Psoas muscle (tissue), 8 donors: Measurements from ENCODE around the gene EPB41L2. TPM values are rescaled to one million over a fixed set of nuclear protein-coding genes. Genes with fewer than 3 reads are reported as not detected.

Source experiments
- ATAC-seq, 4 donors: fragments of 200-7000 bp; cut with Tn5 transposase; one replicate each; pipeline ENCODE4 v1.9.1; 2020; ENCODE audit warnings: moderate library complexity in 3 of 4, mild to moderate bottlenecking in 2 of 4
- DNase-seq, 2 donors: peaks; one replicate each; pipeline ENCODE4 v3.0.0-alpha.2; 2020
- H3K27ac ChIP-seq: fragments of 200-600 bp; one replicate; pipeline ENCODE4 v1.8.0; 2022
- H3K27me3 ChIP-seq, 3 donors: fragments of 200-600 bp in 1 of 3; one replicate each; pipeline versions ENCODE4 v1.6.1 to v1.8.0; 2013 to 2022; ENCODE audit warnings: low read length in 2 of 3, mild to moderate bottlenecking in 2 of 3, moderate library complexity in 1 of 3; ENCODE audit not compliant: insufficient read depth in 3 of 3
- H3K36me3 ChIP-seq, 2 donors: fragments of 200-600 bp in 1 of 2; one replicate each; pipeline versions ENCODE4 v1.6.1 to v1.8.0; 2013 to 2022; ENCODE audit warnings: low read depth in 1 of 2, mild to moderate bottlenecking in 1 of 2, moderate library complexity in 1 of 2; ENCODE audit not compliant: insufficient read depth in 1 of 2
- H3K4me1 ChIP-seq: fragments of 200-600 bp; one replicate; pipeline ENCODE4 v1.8.0; 2022
- H3K4me3 ChIP-seq: fragments of 200-600 bp; one replicate; pipeline ENCODE4 v1.8.0; 2022; ENCODE audit warnings: mild to moderate bottlenecking
- H3K9me3 ChIP-seq: fragments of 200-600 bp; one replicate; pipeline ENCODE4 v1.8.0; 2022
- WGBS, 3 donors: extraction: QIAGEN DNeasy Blood & Tissue Kit; methylation state at CpG; one replicate each; pipeline versions ENCODE4 v1.1.6 to v1.1.7; 2013; 5-methylcytosine and 5-hydroxymethylcytosine counted together
- intact Hi-C, 2 donors: fragments of 100-400 bp; cut with DNase I; formaldehyde crosslinking; loops; one replicate each; pipeline versions ENCODE4 v1.11.0 to v1.14.2; 2022
- polyA plus RNA-seq, 3 donors: library from polyadenylated mRNA; stranded (reverse); fragments of 200-250 nt; gene quantifications; one replicate each; pipeline ENCODE4 v1.2.3, GENCODE V29; 2013
- total RNA-seq, 4 donors: library from RNA; stranded (reverse); fragmentation: NEBNext Ultra II Directional in 2 of 4; extraction: Animal tissue kit (Norgen Biotek cat#: 25700) in 2 of 4; gene quantifications; one replicate each; pipeline versions ENCODE4 v1.2.1 to v1.2.4, GENCODE V29; 2021 to 2023
- TF ChIP-seq, protein P1 (sequence below): fragments of 200-600 bp; IDR thresholded peaks from one replicate; pipeline ENCODE4 v1.8.0; 2022; ENCODE audit warnings: antibody characterized with exemption
- donor health status: healthy with polysubstance abuse.
- donor health status: DM: no; HTN: no; CAD: no; lungs with moderate emphysema.
- donor health status: Bipolar disorder and iron deficiency.
- donor health status: healthy.
- donor health status: DM: yes; HTN: yes; CAD: no.
- donor health status: DM: no; HTN: no; CAD: no.
- donor health status: DM: no; HTN: no; CAD: no.
- donor health status: DM: yes; HTN: yes; CAD: no.

Gene EPB41L2
- total and polyA plus RNA-seq, 7 donors: 8.5 to 75.7 (median 22.7) TPM

DNA sequence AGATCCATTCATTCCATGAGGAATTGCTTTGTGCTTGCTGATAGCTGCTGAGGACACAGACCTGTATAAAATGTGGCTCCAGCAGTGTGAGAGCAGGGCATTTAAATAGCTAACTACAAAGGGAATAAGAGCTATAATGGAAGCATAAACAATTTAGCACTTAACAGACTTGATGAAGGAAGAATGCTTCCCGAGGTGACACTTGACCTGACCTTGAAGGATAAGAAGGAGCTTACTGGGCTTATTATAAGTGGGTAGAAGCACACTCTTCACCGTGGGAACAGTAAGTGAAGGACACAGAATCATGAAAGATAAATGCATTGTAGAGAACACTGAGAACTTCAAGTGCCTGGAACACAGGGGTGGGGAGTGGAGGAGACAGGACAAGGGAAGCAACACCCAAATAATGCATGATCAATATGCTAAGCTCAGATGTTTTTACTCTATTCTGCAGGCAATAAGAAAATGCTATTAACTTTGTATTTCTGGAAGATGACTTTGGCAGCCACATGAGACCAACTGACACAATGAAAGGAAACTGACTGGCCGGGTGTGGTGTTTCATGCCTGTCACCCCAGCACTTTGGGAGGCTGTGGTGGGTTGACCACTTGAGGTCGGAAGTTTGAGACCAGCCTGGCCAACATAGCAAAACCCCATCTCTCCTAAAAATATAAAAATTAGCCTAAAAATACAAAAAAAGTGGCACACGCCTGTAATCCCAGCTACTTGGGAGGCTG lies 84.2 kb downstream of the EPB41L2 start:
- no peak overlapping the region for H3K27ac ChIP-seq
- DNase-seq: no peak
- WGBS, 3 donors: 61 to 64% (median 62%) methylated on average over 5 of the region's 5 CpGs
- H3K27me3 ChIP-seq: no peaks in the 10 kb centered on the region
- no peaks in the 10 kb centered on the region for H3K36me3 ChIP-seq
- H3K4me1 ChIP-seq: no peaks in the 10 kb centered on the region
- no peak overlapping the region for H3K4me3 ChIP-seq
- H3K9me3 ChIP-seq: no peaks in the 10 kb centered on the region
- TF ChIP-seq, protein P1, sequence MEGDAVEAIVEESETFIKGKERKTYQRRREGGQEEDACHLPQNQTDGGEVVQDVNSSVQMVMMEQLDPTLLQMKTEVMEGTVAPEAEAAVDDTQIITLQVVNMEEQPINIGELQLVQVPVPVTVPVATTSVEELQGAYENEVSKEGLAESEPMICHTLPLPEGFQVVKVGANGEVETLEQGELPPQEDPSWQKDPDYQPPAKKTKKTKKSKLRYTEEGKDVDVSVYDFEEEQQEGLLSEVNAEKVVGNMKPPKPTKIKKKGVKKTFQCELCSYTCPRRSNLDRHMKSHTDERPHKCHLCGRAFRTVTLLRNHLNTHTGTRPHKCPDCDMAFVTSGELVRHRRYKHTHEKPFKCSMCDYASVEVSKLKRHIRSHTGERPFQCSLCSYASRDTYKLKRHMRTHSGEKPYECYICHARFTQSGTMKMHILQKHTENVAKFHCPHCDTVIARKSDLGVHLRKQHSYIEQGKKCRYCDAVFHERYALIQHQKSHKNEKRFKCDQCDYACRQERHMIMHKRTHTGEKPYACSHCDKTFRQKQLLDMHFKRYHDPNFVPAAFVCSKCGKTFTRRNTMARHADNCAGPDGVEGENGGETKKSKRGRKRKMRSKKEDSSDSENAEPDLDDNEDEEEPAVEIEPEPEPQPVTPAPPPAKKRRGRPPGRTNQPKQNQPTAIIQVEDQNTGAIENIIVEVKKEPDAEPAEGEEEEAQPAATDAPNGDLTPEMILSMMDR: no peak
- intact Hi-C loops: no loop called here
- ATAC-seq: no peak

DNA sequence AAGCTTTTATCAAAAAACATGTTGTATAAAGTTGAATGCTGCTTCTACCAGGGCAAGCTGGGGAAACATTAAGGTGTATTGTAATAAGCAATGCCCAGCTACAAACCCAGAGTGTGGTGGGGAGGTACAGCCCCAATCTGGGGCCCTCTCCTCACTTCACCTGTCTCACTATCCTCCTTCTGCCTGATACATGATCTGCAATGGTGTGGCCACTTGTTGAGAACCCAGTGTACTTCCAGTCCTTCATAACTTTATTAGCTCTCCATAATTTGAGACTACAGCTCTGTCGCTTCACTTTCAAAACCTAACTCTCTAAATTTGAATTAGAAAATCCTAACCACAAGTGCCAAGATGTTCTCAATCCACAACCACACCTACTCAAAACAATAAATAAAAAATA lies 84.9 kb downstream of the EPB41L2 start:
- intact Hi-C loops: no loop called here
- H3K4me1 ChIP-seq: no peaks in the 10 kb centered on the region
- DNase-seq (no peak), ATAC-seq (no peak)
- H3K27me3 ChIP-seq: no peaks in the 10 kb centered on the region
- 48 to 92% (median 80%) methylated on average over 1 of the region's 1 CpG for WGBS, 3 donors
- no peaks in the 10 kb centered on the region for H3K9me3 ChIP-seq
- H3K27ac ChIP-seq: no peak overlapping the region
- no peaks in the 10 kb centered on the region for H3K36me3 ChIP-seq
- no peak overlapping the region for H3K4me3 ChIP-seq
- TF ChIP-seq, protein P1: no peak

DNA sequence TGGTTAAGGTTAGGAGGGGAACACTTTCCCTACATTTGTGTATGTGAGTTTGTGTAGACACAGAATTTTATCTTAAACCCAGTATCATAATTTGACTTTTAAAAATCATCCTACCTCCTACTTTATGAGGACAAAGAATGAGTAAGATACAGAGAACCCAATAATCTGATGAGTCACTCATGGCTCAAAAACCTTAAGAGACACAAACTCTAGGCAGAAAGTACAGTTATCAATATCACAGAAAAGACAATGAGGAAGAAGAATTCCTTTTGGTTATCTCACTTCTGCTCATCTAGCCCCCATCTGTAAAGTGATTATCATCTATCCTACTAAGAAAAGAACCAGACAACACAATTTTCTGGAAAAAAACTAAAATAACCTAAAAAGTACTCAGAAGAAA lies 87.7 kb downstream of the EPB41L2 start:
- ATAC-seq: no peak
- TF ChIP-seq, protein P1: no peak

DNA sequence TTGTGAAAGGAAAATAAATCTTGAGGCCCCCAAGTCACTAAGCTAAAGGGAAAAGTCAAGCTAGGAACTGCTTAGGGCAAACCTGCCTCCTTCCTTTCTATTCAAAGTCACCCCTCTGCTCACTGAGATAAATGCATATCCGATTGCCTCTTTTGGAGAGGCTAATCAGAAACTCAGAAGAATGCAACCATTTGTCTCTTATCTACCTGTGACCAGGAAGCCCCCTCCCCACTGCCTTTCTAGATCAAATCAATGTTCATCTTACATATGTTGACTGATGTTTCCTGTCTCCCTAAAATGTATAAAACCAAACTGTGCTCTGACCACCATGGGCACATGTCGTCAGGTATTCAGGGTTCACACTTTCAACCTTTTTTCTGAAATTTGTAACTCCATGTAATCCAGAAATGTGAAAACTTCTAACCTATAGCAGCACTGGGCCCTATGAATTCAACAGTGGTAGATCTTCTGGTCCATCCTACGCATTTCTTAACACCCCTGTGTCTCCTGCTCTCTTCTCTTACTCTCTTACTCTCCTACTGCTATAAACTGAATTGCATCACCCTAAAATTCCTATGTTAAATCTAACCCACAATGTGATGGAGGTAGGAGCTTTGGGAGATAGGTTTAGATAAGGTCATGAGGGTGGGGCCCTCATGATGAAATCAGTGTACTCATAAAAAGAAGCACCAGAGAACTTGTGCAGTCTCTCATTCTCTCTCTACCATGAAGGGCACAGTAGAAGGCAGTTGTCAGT lies 89.3 kb downstream of the EPB41L2 start:
- H3K36me3 ChIP-seq: no peaks in the 10 kb centered on the region
- TF ChIP-seq, protein P1: no peak
- H3K27ac ChIP-seq: no peak overlapping the region
- ATAC-seq (no peak), DNase-seq (no peak)
- H3K27me3 ChIP-seq: no peaks in the 10 kb centered on the region
- 94 to 98% (median 96%) methylated on average over 3 of the region's 3 CpGs for WGBS, 3 donors
- peaks cover 1% of the 10 kb centered on the region for H3K4me1 ChIP-seq
- no peaks in the 10 kb centered on the region for H3K9me3 ChIP-seq
- intact Hi-C loops: no loop called here
- H3K4me3 ChIP-seq: no peak overlapping the region

More for the DNA sequence above, 87.7 kb downstream of the EPB41L2 start:
- Histone ChIP-seq H3K36me3 (no peaks in the 10 kb centered on the region), H3K27me3 (no peaks in the 10 kb centered on the region), H3K9me3 (no peaks in the 10 kb centered on the region), H3K4me3 (no peak overlapping the region), H3K4me1 (no peaks in the 10 kb centered on the region), H3K27ac (no peak overlapping the region)
- DNase-seq: no peak
- intact Hi-C loops: no loop called here
